Natural killer cell treated with Interleukin-12 subunit alpha and Interleukin-12 subunit beta and Interleukin-15 and Interleukin-18, amount 100 ng/mL, for 72 hours (primary cell): ENCODE measurements around the gene PCCA. TPM values are rescaled to one million over a fixed set of nuclear protein-coding genes. Genes with fewer than 3 reads are reported as not detected.

Experiments
- ATAC-seq, 2 donors: fragments of 150-1000 bp; cut with Tn5 transposase in 1 of 2; sonication (Bioruptor Pico), chemical (Tn5 transposase) in 1 of 2; 2 replicates each; pipeline ENCODE4 v1.10.0; 2021
- DNase-seq: peaks from one replicate; pipeline ENCODE4 v3.0.0; 2022; ENCODE audit warnings: low spot score
- H3K27ac Mint-ChIP-seq, 2 donors: 1 replicate in 1 of 2; 2 replicates in 1 of 2; pipeline ENCODE4 v1.8.0; 2022; ENCODE audit warnings: mixed read lengths in 2 of 2, mild to moderate bottlenecking in 1 of 2, moderate library complexity in 1 of 2
- H3K27me3 Mint-ChIP-seq, 2 donors: 1 replicate in 1 of 2; 2 replicates in 1 of 2; pipeline ENCODE4 v1.8.0; 2022; ENCODE audit warnings: mixed read lengths in 2 of 2
- H3K36me3 Mint-ChIP-seq: one replicate; pipeline ENCODE4 v1.8.0; 2022; ENCODE audit warnings: mixed read lengths
- H3K4me1 Mint-ChIP-seq, 2 donors: 1 replicate in 1 of 2; 2 replicates in 1 of 2; pipeline ENCODE4 v1.8.0; 2022; ENCODE audit warnings: low read depth in 2 of 2, mixed read lengths in 2 of 2, mild to moderate bottlenecking in 1 of 2
- H3K4me3 Mint-ChIP-seq: one replicate; pipeline ENCODE4 v1.8.0; 2022; ENCODE audit warnings: mixed read lengths
- H3K9me3 Mint-ChIP-seq: 2 replicates; pipeline ENCODE4 v1.8.0; 2022; ENCODE audit warnings: mixed read lengths
- total RNA-seq, 2 donors: library from RNA; stranded (reverse); gene quantifications; one replicate each; pipeline ENCODE4 v1.2.3, GENCODE V29; 2022

PCCA gene
- total RNA-seq, 2 donors from 2014 or later = 9.1 to 27.1 TPM

DNA sequence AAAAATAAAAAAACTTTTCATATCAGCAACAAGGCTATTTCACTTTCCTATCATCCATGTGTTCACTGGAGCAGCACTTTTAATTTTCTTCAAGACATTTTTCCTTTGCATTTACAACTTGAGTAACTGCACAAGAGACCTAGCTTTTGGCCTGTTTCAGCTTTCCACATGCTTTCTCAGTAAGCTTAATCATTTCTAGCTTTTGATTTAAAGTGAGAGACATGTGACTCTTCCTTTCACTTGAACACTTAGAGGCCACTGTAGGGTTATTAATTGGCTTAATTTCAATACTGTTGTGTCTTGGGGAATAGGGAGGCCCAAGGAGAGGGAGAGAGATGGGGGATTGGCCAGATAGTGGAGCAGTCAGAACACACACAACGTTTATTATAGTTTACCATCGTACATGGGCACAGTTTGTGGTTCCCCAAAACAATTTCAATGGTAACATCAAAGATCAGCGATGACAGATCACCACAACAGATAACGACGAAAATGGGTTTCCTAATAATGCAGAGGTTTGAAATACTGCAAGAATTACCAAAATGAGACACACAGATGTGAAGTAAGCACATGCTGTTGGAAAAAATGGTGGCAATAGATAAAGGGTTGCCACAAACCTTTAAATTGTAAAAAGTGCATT is 382.1 kb downstream of the PCCA start:
- Mint-ChIP-seq H3K4me3 (peak overlapping the region; percentile 65), H3K4me1 (peaks cover 15 to 18% of the 10 kb centered on the region in 2 donors), H3K27ac (peak overlapping the region; percentile 42 to 61), H3K27me3 (no peaks in the 10 kb centered on the region), H3K9me3 (no peaks in the 10 kb centered on the region), H3K36me3 (peaks cover 5% of the 10 kb centered on the region)
- ATAC-seq = peak in 1 of 2 donors; percentile 54
- DNase-seq = no peak

DNA sequence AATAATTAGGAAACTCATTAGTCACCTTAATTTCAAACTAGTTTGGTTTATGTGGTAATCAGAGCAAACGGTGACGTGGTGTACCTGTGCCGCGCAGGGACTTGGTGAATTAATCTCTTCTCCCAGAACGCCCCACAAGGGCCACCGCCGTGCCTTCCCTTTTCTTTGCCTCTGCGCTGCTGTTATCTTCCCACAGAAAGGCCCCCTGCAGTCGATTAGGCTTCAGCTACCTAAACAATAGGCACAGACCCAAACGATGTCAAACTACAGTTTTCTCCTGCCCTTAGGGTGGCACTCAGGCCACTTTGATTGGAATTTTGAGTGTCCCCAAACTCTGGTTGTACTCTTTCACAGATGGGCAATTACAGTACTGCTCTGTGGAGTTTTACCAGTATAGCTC is 384.2 kb downstream of the PCCA start:
- ATAC-seq (no peak), DNase-seq (no peak)
- peaks cover 5% of the 10 kb centered on the region for H3K36me3 Mint-ChIP-seq
- H3K4me1 Mint-ChIP-seq = peaks cover 12 to 18% of the 10 kb centered on the region in 2 donors
- no peak overlapping the region for H3K4me3 Mint-ChIP-seq
- no peaks in the 10 kb centered on the region for H3K9me3 Mint-ChIP-seq
- no peak overlapping the region for H3K27ac Mint-ChIP-seq
- H3K27me3 Mint-ChIP-seq = no peaks in the 10 kb centered on the region

DNA sequence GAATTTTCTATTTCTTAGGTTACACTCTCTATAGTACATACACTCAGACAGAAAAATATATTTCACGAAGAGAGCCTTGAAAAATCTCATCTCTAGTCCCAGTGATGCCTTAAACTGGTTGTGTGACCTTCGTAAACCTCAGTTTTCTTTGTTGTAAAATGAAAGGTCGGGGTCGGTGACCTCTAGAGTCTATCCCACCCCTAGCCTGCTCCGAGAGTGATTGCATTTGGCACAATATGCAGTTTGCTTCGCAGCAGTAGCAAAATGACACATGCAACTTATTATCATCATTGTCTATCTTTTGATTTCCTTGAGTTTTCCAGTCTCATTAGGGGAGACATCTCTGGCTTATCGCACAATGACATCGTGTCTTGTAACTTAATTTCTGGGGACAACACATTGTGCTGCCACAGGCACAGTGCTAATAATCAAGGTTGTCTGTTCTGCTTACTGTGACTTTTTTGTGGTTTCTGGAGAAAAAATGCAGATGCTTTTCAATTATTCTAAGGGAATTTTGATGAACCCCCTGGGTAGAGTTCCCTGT is 384.7 kb downstream of the PCCA start:
- Mint-ChIP-seq H3K4me3 (no peak overlapping the region), H3K36me3 (peaks cover 5% of the 10 kb centered on the region), H3K9me3 (no peaks in the 10 kb centered on the region), H3K27ac (no peak overlapping the region), H3K27me3 (no peaks in the 10 kb centered on the region), H3K4me1 (peaks cover 11 to 18% of the 10 kb centered on the region in 2 donors)
- ATAC-seq (no peak), DNase-seq (no peak)

DNA sequence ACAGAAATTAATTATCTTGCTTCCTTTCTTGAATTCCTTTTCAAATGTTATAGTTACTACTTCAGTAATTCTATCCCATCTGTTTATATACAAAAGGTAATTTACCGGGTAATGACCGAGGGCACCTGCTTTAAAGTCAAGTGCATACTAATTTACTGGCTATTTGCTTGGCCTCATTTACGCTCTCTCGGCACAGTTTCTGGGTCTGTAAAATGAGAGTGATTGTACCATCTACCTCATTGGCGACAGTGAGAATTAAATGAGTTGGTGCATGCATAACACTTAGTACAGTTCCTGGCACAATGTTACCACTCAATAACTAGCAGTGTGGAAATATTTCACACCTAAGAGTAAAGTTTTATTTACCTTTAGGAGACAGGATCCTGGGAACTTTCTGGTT is 388.1 kb downstream of the PCCA start:
- Mint-ChIP-seq H3K27me3 (no peaks in the 10 kb centered on the region), H3K9me3 (peaks cover under 1% of the 10 kb centered on the region), H3K27ac (peak overlapping the region in 1 of 2 donors; percentile 40), H3K36me3 (no peaks in the 10 kb centered on the region), H3K4me1 (peaks cover 1 to 2% of the 10 kb centered on the region in 2 donors), H3K4me3 (no peak overlapping the region)
- DNase-seq (no peak), ATAC-seq (no peak)

DNA sequence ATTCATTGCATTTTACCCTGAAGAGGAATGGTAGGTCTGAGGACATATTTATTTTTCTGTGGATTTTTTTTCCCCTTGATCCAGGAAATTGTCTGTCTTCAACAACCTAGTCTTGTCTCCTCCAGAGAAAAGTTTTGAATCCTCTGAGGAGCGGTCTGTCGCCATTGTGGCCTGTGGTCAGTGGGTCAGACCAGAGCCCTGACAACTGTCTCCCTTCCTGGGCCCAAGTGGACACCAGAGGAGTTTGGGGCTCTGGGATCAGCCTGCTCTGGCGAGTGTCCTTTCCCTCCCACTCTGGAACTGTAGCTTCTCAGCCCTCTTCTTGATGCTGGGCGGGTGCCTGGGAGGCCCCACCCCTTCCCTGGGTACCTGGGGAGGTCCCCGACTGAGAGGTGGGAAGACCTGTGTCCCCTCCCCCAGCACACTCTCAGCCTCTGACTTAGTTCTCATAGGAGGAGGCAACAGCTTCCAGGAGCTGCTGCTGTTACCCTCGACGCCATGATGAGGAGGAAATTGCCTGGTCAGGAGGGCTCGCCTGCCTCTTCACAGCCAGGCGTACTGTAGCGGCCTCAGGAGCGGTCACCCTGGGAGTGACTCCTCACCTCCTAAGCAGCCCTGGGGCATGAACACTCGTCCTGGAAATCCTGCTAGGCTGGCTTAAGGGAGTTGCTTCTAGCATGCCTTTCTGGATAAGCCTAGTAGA is 389.4 kb downstream of the PCCA start:
- peak overlapping the region in 1 of 2 donors; percentile 46 for H3K27ac Mint-ChIP-seq
- peak in 1 of 2 donors; percentile 28 for ATAC-seq
- H3K36me3 Mint-ChIP-seq = no peaks in the 10 kb centered on the region
- DNase-seq = no peak
- peaks cover 6 to 8% of the 10 kb centered on the region in 2 donors for H3K4me1 Mint-ChIP-seq
- peaks cover 2% of the 10 kb centered on the region for H3K9me3 Mint-ChIP-seq
- no peak overlapping the region for H3K4me3 Mint-ChIP-seq
- no peaks in the 10 kb centered on the region for H3K27me3 Mint-ChIP-seq

DNA sequence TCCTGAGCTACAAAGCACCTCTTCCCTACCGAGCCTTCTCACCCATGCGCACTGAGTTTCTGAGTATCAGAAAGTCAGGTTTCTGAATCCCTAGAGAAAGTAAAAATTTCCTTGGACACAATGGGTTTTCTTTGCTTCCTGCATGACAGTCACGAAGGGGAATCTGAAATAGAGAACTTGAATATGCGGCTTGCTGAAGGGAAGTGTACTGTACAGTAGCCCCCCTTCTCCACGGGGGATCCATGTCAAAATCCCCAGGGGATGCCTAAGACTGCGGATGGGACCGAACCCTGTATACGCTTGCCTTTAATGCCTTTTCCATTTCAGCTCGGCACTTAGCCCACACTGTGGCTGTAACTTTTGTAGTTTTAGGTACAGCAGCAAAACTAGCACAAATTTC is 391.8 kb downstream of the PCCA start:
- ATAC-seq (no peak), DNase-seq (no peak)
- peaks cover 2% of the 10 kb centered on the region for H3K9me3 Mint-ChIP-seq
- no peak overlapping the region for H3K4me3 Mint-ChIP-seq
- H3K36me3 Mint-ChIP-seq = no peaks in the 10 kb centered on the region
- H3K27ac Mint-ChIP-seq = no peak overlapping the region
- no peaks in the 10 kb centered on the region for H3K27me3 Mint-ChIP-seq
- H3K4me1 Mint-ChIP-seq = peaks cover 29 to 33% of the 10 kb centered on the region in 2 donors

DNA sequence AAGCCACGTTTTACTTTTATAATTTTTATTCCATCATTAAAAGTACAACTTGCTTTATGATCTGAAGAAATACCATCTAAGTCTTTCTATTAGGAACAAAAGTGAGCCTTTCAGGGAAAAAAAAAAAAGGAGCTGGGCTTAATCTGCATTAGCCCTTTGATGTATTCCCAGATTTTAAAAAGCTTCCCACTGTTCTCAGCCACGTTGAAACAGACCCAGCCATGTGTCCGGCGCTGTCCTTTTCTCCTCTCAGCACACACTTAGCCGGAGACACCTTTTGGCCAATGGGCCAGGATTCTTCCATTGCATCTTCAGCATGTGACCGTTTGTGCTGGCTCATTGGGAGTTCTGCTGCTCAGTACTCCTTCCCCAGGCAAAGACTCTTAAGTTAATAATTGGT is 394.2 kb downstream of the PCCA start:
- Mint-ChIP-seq H3K36me3 (no peaks in the 10 kb centered on the region), H3K9me3 (peaks cover 2% of the 10 kb centered on the region), H3K27me3 (no peaks in the 10 kb centered on the region), H3K4me1 (peaks cover 34 to 39% of the 10 kb centered on the region in 2 donors), H3K27ac (peak overlapping the region; percentile 86 to 94), H3K4me3 (peak overlapping the region; percentile 88)
- no peak for ATAC-seq
- no peak for DNase-seq

DNA sequence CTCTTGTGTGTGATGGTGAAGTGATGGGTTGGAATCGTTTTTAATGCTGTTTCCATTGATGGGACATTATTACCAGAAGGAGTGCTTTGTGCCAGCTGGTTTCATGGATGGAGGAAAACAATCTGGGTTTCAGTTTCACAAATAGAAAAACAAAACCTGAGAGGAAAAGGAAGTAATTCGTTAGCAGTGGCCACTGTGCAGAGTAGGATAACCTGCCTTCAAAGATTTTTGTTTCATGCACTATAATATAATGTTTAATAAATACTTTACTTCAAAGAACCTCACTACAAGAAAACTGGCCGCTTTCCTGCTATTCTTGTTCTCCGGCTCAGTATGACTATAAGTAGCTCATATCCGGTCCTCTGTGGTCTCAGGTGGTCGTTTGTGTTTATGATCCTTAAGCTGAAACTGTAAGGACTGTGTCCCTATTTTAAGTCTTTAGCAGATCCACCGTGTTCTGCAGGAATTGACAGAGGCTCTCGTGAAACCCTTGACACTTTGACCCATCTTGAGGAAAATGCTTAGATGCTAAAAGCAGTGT is 395.0 kb downstream of the PCCA start:
- no peak for DNase-seq
- H3K36me3 Mint-ChIP-seq = no peaks in the 10 kb centered on the region
- H3K4me1 Mint-ChIP-seq = peaks cover 34 to 39% of the 10 kb centered on the region in 2 donors
- peak overlapping the region; percentile 88 for H3K4me3 Mint-ChIP-seq
- no peaks in the 10 kb centered on the region for H3K27me3 Mint-ChIP-seq
- H3K27ac Mint-ChIP-seq = peak overlapping the region; percentile 86 to 94
- H3K9me3 Mint-ChIP-seq = peaks cover 2% of the 10 kb centered on the region
- ATAC-seq = peak; percentile 47 to 62

DNA sequence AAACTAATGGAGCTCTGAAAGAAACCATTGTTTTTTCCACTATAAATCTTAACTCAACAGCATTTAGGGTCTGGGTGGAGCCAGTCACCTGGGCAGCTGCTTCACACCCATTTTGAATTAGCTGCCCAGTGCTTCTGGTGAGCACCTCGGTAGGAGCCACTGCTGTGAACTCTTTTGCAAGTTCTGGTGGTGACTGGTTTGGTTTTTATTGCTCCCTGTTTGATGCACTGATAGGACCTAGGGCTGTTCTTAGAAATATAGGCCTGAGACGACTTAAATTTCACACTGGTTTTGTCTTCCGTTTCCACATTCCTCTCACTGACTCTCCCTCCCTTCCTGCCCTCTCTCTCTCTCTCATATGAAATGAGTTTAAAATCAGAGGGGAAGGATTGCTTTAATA is 395.8 kb downstream of the PCCA start:
- ATAC-seq (peak; percentile 87), DNase-seq (peak; percentile 68)
- H3K4me3 Mint-ChIP-seq = peak overlapping the region; percentile 88

DNA sequence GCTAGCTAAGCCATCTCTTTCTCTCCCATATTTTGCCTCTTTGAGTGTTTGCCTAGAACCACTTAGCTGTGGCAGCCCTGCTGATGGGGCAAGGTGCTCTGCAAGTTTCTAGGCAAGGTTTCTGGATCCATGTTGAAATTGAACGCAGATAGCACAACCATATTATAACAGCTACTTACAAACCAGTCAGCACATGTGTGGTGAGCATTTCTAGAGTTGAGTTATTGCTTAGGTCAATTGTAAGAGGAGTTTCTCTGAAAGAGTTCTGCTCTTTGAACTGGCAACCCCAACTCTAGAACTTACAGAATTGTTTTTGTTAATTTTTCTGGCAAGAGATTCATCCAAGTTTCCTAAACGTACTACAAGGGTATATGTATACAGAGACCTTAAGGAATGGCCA is 396.4 kb downstream of the PCCA start:
- ATAC-seq (peak; percentile 40 to 71), DNase-seq (no peak)
- Mint-ChIP-seq H3K27me3 (no peaks in the 10 kb centered on the region), H3K4me3 (peak overlapping the region; percentile 88), H3K4me1 (peaks cover 39 to 45% of the 10 kb centered on the region in 2 donors), H3K27ac (peak overlapping the region; percentile 86 to 94), H3K9me3 (peaks cover 2% of the 10 kb centered on the region), H3K36me3 (no peaks in the 10 kb centered on the region)

More for the DNA sequence above, 395.8 kb downstream of the PCCA start:
- Mint-ChIP-seq H3K36me3 (no peaks in the 10 kb centered on the region), H3K27ac (peak overlapping the region; percentile 86 to 94), H3K9me3 (peaks cover 2% of the 10 kb centered on the region), H3K27me3 (no peaks in the 10 kb centered on the region), H3K4me1 (peaks cover 37 to 43% of the 10 kb centered on the region in 2 donors)

DNA sequence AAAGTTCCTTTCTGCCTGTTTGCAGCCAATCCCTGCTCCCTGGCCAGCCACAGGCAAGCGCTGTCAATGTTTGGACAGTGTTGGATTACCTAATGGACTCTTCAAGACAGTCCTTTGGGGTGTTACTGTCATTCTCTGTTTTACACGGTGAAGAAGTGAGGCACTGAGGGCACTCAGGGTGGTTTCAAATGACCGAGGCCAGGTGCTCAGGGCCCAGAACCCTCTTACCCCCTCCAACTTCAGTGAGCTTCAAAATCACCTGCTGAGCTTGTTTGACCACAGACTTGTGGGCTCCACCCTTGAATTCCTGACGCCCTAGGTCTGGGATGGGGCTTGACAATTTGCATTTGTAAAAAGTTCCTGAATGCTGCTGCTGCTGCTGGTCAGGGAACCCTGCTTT is 401.8 kb downstream of the PCCA start:
- Mint-ChIP-seq H3K27ac (peak overlapping the region in 1 of 2 donors; percentile 57), H3K9me3 (no peaks in the 10 kb centered on the region), H3K4me3 (no peak overlapping the region), H3K4me1 (peaks cover 22 to 23% of the 10 kb centered on the region in 2 donors), H3K36me3 (no peaks in the 10 kb centered on the region), H3K27me3 (no peaks in the 10 kb centered on the region)
- ATAC-seq (no peak), DNase-seq (no peak)

DNA sequence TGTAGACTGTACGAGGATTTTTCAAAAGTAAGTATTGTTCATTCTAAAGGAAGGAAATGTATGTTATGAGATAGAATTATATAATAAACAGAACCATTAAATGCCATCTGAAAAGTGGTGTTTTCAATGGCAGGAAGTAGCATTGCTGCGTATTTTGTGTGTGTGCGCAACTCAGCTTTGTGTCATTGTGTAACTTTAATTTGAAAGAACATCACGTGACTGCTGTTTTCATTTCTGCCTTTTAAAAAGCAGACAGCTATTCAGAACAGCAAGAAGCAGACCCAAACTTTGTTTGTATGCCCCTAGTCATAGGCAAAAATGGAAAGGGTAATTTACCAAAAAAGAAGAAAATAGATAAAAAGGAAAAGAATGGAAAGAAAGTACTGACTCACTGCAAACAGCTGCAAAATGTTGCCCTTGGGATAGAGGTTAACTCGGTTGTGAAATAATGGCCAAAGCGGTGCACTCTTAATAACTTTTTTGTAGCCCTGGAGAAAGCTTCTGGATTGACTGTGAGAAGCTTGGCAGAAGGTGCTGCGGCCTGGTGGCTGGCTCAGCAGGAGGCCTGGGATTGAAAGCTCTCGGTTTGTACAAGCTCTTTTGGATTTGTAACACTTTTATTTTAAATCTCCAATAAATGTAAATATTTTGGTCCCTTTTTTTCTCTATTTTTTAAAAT is 402.4 kb downstream of the PCCA start:
- Mint-ChIP-seq H3K4me1 (peaks cover 22% of the 10 kb centered on the region in 2 donors), H3K27ac (peak overlapping the region in 1 of 2 donors; percentile 57), H3K36me3 (no peaks in the 10 kb centered on the region), H3K4me3 (no peak overlapping the region), H3K27me3 (no peaks in the 10 kb centered on the region), H3K9me3 (no peaks in the 10 kb centered on the region)
- DNase-seq = no peak
- no peak for ATAC-seq

DNA sequence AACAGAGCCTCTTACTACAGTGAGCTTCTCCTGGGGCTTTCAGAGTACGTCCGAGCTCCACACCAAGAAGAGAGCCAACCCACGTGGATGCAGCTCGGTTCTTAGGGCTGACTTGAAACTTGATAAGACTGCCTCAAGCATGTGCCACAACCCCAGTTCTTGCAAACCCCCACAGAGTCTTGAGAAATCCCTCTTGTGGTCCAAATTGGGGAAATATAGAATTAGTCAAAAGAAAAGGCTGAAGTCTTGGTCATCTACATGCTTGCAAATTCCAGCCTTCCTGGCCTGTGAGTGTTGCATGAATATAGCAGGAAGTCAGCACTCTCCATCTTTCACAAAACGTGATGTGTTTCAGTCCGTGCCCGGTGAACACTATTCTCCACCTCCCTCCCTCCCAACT is 404.5 kb downstream of the PCCA start:
- H3K27me3 Mint-ChIP-seq = no peaks in the 10 kb centered on the region
- H3K27ac Mint-ChIP-seq = peak overlapping the region in 1 of 2 donors; percentile 53
- ATAC-seq = peak; percentile 55 to 69
- H3K4me1 Mint-ChIP-seq = peaks cover 32 to 33% of the 10 kb centered on the region in 2 donors
- H3K9me3 Mint-ChIP-seq = no peaks in the 10 kb centered on the region
- no peak for DNase-seq
- no peaks in the 10 kb centered on the region for H3K36me3 Mint-ChIP-seq
- peak overlapping the region; percentile 15 for H3K4me3 Mint-ChIP-seq
